Femur (tissue), 1 donor: ENCODE results near the gene PHC2.

Experiments
- DNase-seq: peaks from one replicate; pipeline ENCODE4 v3.0.0-alpha.2; 2017

The PHC2 gene

GRCh38 chr1:33329600-33330305, 101.1 kb downstream of the PHC2 start:
- no peak for DNase-seq

GRCh38 chr1:33328817-33329216, 102.1 kb downstream of the PHC2 start:
- DNase-seq = no peak

GRCh38 chr1:33327587-33328325, 103.1 kb downstream of the PHC2 start:
- DNase-seq = no peak

GRCh38 chr1:33326785-33327184, 104.1 kb downstream of the PHC2 start:
- no peak for DNase-seq

GRCh38 chr1:33324677-33325575, 106.0 kb downstream of the PHC2 start:
- no peak for DNase-seq

GRCh38 chr1:33323663-33324477, 107.0 kb downstream of the PHC2 start:
- no peak for DNase-seq

GRCh38 chr1:33322870-33323585, 107.9 kb downstream of the PHC2 start:
- DNase-seq = no peak

GRCh38 chr1:33322109-33322508, 108.8 kb downstream of the PHC2 start:
- DNase-seq = no peak

GRCh38 chr1:33321178-33321577, 109.7 kb downstream of the PHC2 start:
- DNase-seq = no peak

GRCh38 chr1:33320619-33321165, 110.2 kb downstream of the PHC2 start, which contains the start of gene A3GALT2:
A3GALT2 (minus strand) TSS chr1:33321098; CDS start chr1:33321098, 0 bp downstream.
- no peak for DNase-seq

GRCh38 chr1:33319949-33320618, 110.8 kb downstream of the PHC2 start:
- DNase-seq = no peak

GRCh38 chr1:33319186-33319948, 111.5 kb downstream of the PHC2 start:
- no peak for DNase-seq

- DNase-seq = no peak
These were observed 112.9 kb downstream of the PHC2 start for GRCh38 chr1:33317946-33318345.

GRCh38 chr1:33317354-33317753, 113.5 kb downstream of the PHC2 start:
- DNase-seq = no peak

GRCh38 chr1:33316601-33317000, 114.3 kb downstream of the PHC2 start:
- DNase-seq = no peak

- no peak for DNase-seq
These were observed 116.5 kb downstream of the PHC2 start for GRCh38 chr1:33314416-33314815.

GRCh38 chr1:33312413-33312749, 118.5 kb downstream of the PHC2 start:
- DNase-seq = no peak

- DNase-seq = no peak
These were observed 119.0 kb downstream of the PHC2 start for GRCh38 chr1:33311706-33312412.

- no peak for DNase-seq
These were observed 120.2 kb downstream of the PHC2 start for GRCh38 chr1:33310702-33311101.
